Activated gamma-delta T cell (primary cell): ENCODE data around the gene PLXDC2.

Experiments used
- DNase-seq: peaks from one replicate; lab custom pipeline; 2025; lab: John Stamatoyannopoulos, UW

The PLXDC2 gene

DNA sequence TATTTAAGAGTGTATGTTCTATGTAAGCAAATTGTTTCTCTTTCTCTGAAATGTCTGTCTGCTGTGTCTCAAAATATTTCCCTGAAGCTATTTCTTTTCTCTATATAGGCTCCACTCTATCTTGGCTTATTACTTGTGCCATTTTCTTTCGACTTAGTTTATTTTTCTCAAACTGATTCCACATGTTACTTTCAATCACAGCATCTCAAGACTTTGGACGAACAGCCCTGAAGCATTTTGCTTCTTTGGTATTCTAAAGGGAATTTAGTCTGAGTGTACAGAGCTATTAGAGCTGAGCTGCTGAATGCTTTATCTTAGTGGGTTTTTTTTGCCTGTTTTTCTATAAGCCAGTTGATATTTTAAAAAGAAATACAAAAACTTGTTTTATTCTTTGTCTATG lies 95.7 kb downstream of the PLXDC2 start:
- DNase-seq: no peak

DNA sequence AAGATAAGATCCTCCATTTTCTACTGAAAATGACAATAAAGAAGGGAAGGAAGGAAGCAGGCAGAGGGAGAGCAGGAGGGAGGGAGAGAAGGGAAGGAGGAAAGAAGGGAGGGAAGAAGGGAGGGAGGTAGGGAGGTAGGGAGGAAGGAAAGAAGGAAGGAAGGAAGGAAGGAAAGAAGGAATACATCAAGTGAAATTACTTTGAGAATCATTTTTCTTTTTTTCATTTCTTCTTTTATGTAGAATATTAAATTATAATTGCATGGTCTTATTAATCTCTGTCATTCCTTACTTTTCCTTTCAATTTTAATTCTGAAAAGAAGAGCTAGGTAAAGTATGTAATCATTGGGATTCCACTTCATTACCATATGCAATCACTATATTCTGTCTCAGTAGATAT lies 97.8 kb downstream of the PLXDC2 start:
- no peak for DNase-seq

GRCh38 chr10:19915125-19915524 lies 98.9 kb downstream of the PLXDC2 start:
- DNase-seq: no peak

DNA sequence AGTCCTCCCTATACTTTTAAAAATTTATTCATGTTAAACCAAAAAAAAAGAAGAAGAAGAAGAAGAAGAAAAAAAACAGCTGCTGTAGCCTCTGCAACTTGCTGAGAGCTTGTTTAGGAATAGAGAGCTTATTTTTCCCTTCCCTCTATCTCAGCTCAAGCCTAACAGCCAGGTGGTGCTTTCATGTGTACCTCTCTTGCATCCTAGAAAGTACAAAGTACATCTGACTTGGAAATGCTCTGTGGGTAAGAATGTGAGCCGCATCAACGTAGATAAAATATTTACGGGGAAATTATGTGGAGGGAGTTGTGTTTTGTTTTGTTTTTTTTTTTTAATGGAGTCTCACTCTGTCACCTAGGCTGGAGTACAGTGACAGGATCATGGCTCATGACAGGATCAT lies 99.6 kb downstream of the PLXDC2 start:
- no peak for DNase-seq

DNA sequence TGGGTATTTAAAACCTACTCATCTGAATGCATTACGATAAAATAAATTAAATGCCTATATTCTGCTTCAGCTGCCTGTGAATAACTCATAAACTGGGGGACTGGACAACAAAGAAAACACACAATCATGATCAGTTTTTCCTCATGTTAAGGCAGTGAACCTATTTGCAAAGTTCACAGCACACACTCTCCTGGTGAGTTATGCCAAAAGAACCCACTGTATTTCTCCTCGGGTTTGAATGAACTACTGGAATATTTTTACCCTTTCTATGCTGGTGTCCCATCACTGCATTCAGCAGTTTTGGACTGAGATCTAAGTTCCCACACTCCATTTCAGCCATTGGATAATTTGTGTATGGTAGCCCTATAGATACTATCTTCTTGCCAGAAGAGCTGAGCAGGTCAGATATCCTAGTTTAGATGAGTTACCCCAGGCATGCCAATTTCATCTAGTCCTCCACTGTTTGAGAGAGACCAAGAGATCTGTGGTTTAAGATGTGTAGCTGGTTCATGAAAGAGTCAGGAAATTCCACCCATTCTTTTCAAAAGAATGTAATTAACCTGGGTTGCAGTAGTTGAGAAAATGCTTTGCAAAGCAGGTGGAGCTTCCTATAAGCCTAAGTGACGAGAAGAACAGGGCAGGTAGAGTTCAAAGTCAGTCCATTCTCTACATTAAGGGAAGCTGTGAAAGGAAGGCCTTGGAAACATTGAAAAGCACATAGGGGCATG lies 101.7 kb downstream of the PLXDC2 start:
- no peak for DNase-seq

DNA sequence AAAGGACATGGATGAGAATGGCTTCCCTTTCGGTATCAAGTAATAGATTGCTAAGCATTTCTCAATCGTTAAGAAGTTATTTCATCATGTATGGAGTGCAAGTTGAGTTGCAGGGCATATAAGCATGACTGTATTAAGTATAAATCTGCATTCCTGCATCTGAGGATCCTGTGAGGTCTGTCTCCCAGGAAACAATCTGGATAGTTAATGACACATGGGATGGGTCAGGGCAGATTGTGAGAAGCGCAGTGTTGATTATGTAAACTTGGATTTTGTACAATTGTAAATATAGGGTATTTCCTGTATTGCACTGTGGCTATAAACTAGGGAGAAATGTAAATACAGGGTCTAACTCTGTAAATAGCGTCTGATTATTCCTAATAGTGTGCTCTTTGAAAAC lies 102.6 kb downstream of the PLXDC2 start:
- DNase-seq: no peak

DNA sequence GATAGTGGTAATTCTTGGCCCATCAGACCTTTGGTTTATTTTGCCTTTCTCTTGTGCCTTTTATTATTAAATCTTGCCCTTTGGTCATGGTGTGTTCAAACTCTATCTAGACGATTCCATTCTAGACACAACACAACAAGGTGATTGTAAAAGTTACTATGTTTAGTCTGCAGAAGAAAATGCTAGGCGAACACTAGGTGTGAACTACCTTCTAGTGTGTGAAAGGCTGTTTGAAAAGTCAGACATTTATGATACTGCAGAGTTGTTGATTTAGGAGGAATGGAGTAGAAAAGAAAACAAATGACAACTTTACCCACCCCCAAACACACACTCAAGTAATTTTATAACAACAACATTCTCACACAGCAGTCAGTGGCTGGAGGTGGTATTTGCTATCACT lies 103.4 kb downstream of the PLXDC2 start:
- no peak for DNase-seq

DNA sequence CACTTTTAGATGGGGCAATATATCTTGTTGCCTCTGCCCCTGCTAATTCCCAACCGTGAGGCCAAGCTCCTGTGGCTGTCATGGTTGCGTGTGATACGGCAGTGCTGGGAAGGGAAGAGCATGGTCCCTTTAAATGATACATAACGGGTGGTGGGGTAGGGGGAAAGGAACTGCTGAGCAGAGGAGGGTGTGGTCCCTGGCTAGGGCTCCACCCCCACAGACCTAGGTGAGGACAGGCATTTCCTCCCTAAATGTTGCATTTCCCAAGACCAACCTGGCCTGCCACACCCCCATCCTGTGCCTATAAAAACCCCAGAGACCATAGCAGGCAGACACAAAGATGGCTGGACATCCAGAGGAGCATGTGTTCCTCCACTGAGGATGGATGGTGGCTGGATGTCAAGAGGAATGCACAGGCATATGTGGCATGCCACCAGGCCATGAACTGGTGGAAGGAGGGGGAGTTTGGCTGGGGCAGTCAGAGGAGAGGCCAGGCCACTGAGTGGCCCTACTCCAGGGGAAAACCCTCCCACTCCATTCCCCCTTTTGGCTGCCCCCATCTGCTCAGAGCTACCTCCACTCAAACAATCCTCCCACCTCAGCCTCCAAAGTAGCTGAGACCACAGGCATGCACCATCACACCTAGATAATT lies 104.0 kb downstream of the PLXDC2 start:
- no peak for DNase-seq

- DNase-seq: no peak
Measured at GRCh38 chr10:19921300-19922140, 105.3 kb downstream of the PLXDC2 start.

GRCh38 chr10:19922236-19922963 lies 106.2 kb downstream of the PLXDC2 start:
- no peak for DNase-seq

DNA sequence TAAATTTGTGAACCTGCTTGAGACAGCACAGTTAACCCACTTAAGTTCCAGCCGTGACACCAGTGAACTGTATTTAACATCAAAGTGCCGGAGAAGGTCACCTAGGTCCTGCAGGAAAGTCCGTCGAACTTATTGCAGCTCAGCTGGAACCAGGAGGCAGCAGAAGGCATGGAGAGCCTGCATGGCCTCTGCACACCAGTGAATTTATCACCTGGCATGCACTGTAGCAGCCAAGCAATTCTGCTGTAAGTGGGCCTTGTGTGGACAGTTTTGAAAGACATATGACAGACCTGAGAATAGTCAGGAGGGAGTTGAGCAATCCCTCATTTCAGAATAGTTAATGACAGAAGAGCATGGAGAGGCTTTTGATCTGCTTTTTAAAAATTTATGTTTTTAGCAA lies 108.8 kb downstream of the PLXDC2 start:
- no peak for DNase-seq

GRCh38 chr10:19928936-19929335 lies 112.7 kb downstream of the PLXDC2 start:
- DNase-seq: no peak

- no peak for DNase-seq
Measured at GRCh38 chr10:19929506-19930140, 113.4 kb downstream of the PLXDC2 start.

DNA sequence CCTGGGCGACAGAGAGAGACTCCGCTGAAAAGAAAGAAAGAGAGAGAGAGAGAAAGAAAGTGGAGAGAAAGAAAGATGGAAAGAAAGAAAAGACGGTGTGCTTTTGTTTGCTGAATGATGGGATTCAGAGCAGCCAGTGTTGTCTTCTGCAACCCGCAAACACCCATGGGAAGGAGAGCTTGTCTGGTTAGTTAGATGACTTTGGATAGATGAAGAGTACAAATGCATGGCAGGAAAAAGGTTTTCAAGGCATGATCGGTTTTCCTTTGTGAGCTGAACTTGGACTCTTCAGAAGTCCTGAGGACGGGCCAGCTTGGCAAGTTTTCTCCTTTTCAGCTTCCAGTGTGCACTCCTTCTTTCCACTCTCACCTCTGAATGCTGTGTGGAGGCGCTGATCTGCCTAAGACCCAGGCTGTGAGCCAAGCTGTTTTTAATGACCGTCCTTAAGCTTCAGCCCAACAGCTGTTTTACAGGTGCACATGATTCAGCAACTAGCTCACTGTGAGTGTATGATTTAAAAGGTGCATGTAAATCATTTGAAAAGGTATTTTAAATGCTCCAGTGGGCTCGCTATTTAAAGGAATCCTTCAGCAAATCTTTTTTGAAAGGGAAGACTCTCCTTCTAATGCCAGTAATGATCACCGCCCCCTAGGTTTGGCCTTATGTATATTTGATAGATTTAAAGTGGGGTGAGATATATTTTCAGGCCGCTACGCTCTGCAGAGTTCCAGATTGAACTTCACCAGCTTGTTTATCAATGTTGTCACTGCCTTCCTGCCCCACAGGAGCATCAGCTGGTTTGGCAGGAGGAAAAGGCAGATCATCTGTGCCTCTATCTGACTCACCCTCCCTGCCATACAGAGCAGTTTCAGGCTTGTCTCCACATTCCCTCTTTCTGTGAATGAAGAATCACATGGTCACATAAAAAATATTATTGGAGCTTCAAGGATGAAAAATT lies 115.0 kb downstream of the PLXDC2 start:
- DNase-seq: no peak

DNA sequence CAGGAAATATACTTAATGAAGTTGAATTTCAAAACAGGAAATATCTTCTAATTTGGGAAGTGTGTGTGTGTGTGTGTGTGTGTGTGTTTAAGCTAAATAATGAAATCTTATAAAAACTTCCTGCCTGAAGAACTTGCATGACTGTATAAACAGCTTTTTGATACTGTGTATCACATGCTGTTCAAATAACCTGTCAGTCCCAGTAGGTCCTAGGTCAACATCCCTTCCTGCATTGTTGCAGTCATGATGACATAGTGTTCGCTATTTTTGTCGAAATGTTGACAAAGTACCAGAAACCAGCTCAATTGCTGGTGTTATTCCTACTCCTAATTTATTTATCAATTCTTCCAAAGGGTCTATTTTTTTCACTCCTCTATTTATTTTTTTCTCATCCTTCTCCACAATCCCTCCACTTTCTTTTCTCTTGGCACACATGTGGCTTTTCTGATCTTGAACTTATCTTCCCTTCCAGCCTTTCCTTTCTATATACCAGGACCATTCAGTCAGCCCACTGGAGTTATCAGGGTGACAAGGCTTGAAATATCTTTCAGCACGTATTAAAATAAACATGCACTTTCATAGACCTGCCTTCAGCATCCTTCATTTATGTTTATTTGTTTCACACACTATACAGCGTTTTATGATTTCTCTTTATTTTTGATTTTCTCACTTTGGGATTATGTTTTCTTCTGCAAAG lies 115.8 kb downstream of the PLXDC2 start:
- no peak for DNase-seq

GRCh38 chr10:19932806-19933371 lies 116.7 kb downstream of the PLXDC2 start:
- DNase-seq: no peak

- DNase-seq: no peak
Measured at GRCh38 chr10:19933772-19934171, 117.5 kb downstream of the PLXDC2 start.

- no peak for DNase-seq
Measured at GRCh38 chr10:19935176-19935575, 118.9 kb downstream of the PLXDC2 start.

DNA sequence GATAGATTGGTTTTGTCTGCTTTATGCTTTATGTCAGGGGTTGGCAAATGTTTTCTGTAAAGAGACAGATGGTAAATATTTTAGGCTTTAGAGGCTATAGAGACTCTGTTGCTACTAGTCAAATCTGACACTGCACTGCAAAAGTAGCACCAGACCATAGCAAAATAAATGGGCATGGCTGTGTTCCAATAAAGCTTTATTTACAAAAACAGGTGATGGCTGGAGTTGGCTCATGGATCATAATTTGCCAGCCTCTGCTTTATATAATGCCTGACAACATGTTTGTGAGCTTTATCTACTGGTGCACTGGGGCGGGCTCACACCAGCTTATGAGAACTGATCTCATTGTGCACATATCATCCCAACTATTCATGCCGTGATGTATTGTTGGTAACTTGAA lies 120.1 kb downstream of the PLXDC2 start:
- DNase-seq: no peak

DNA sequence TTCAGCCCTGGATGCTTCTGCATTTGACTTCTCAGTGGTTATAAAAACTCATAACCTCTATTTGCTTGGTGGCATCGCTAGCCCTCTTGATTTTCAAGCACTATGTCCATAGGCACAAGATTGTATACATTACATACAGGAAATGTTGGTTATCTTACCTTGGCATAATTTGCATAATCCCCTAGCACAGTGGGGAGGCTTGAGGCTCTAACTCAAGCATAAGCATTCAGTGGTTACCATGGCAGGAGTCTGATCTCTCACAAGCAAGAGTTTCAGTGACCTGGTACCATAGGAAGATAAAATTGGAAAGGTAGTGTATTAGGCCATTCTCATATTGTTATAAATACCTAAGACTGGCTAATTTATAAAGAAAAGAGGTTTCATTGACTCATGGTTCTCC lies 121.8 kb downstream of the PLXDC2 start:
- DNase-seq: no peak
